Muscle of leg (tissue), 11 donors: Measurements from ENCODE around the gene CNPY1. TPM values are rescaled to one million over a fixed set of nuclear protein-coding genes. Genes with fewer than 3 reads are reported as not detected.

Experiments used
- DNase-seq: peaks from one replicate; pipeline ENCODE4 v3.0.0; 2013
- H3K27ac ChIP-seq: one replicate; pipeline ENCODE4 v1.5.1; 2013; ENCODE audit warnings: mild to moderate bottlenecking, low read length, control low read depth
- H3K27me3 ChIP-seq: one replicate; pipeline ENCODE4 v1.6.1; 2013; ENCODE audit warnings: low read length; ENCODE audit not compliant: control insufficient read depth, insufficient read depth
- H3K36me3 ChIP-seq: one replicate; pipeline ENCODE4 v1.6.1; 2013; ENCODE audit warnings: low read length; ENCODE audit not compliant: control insufficient read depth, insufficient read depth
- H3K4me1 ChIP-seq: one replicate; pipeline ENCODE4 v1.6.1; 2013; ENCODE audit warnings: low read length; ENCODE audit not compliant: control insufficient read depth, insufficient read depth
- H3K4me3 ChIP-seq: one replicate; pipeline ENCODE4 v1.5.1; 2013; ENCODE audit warnings: low read length, control low read depth
- H3K9me3 ChIP-seq: replicated peaks from 2 replicates; pipeline ENCODE4 v1.6.1; 2013; ENCODE audit warnings: low read depth, low read length; ENCODE audit not compliant: control insufficient read depth
- WGBS: methylation state at CpG from one replicate; pipeline ENCODE4 v1.1.5; 2013; ENCODE audit warnings: missing lambda C conversion rate; ENCODE audit not compliant: insufficient coverage; 5-methylcytosine and 5-hydroxymethylcytosine counted together
- polyA plus RNA-seq, 8 donors: library from polyadenylated mRNA; unstranded; fragments of 120-200 nt; gene quantifications; one replicate each; pipeline versions ENCODE4 v1.2.1 to v1.2.3, GENCODE V29; 2013; ENCODE audit warnings: inconsistent platforms in 1 of 8, low replicate concordance in 1 of 8; ENCODE audit not compliant: insufficient read length in 8 of 8, insufficient read depth in 1 of 8
- total RNA-seq: library from RNA; stranded (reverse); fragments of 120-200 nt; gene quantifications from one replicate; pipeline ENCODE4 v1.2.4, GENCODE V29; 2013

The CNPY1 gene
- total and polyA plus RNA-seq, 9 donors, result 0.11 to 0.44 (median 0.18) TPM; not detected in 6

GRCh38 chr7:155515318-155515717 lies 31.0 kb downstream of the CNPY1 start:
- Histone ChIP-seq H3K9me3 (no peaks in the 10 kb centered on the region), H3K36me3 (no peaks in the 10 kb centered on the region), H3K27ac (no peak overlapping the region), H3K4me3 (no peak overlapping the region), H3K4me1 (peaks cover under 1% of the 10 kb centered on the region), H3K27me3 (peaks cover 68% of the 10 kb centered on the region)
- no peak for DNase-seq
- 50% methylated on average over 5 of the region's 11 CpGs for WGBS

GRCh38 chr7:155514296-155514695 lies 32.1 kb downstream of the CNPY1 start:
- no peak overlapping the region for H3K4me3 ChIP-seq
- DNase-seq, result no peak
- H3K4me1 ChIP-seq, result peaks cover 9% of the 10 kb centered on the region
- 69% methylated on average over 3 of the region's 8 CpGs for WGBS
- H3K9me3 ChIP-seq, result no peaks in the 10 kb centered on the region
- no peak overlapping the region for H3K27ac ChIP-seq
- H3K27me3 ChIP-seq, result peaks cover 76% of the 10 kb centered on the region
- no peaks in the 10 kb centered on the region for H3K36me3 ChIP-seq

GRCh38 chr7:155513543-155514285 lies 32.6 kb downstream of the CNPY1 start:
- H3K36me3 ChIP-seq, result no peaks in the 10 kb centered on the region
- H3K27ac ChIP-seq, result no peak overlapping the region
- H3K9me3 ChIP-seq, result no peaks in the 10 kb centered on the region
- H3K27me3 ChIP-seq, result peaks cover 77% of the 10 kb centered on the region
- H3K4me1 ChIP-seq, result peaks cover 9% of the 10 kb centered on the region
- H3K4me3 ChIP-seq, result no peak overlapping the region
- no peak for DNase-seq
- WGBS, result 79% methylated on average over 3 of the region's 13 CpGs

GRCh38 chr7:155512246-155512887 lies 34.0 kb downstream of the CNPY1 start:
- no CpG with 5 or more reads among the region's 4 CpGs for WGBS
- peaks cover 69% of the 10 kb centered on the region for H3K27me3 ChIP-seq

GRCh38 chr7:155511702-155511996 lies 34.7 kb downstream of the CNPY1 start:
- H3K27me3 ChIP-seq, result peaks cover 68% of the 10 kb centered on the region
- H3K36me3 ChIP-seq, result no peaks in the 10 kb centered on the region
- peaks cover 9% of the 10 kb centered on the region for H3K4me1 ChIP-seq
- DNase-seq, result no peak
- no CpG with 5 or more reads among the region's 5 CpGs for WGBS
- no peaks in the 10 kb centered on the region for H3K9me3 ChIP-seq
- H3K27ac ChIP-seq, result no peak overlapping the region
- H3K4me3 ChIP-seq, result no peak overlapping the region

More at GRCh38 chr7:155512246-155512887, 34.0 kb downstream of the CNPY1 start:
- H3K4me3 ChIP-seq, result no peak overlapping the region
- H3K4me1 ChIP-seq, result peaks cover 9% of the 10 kb centered on the region
- H3K36me3 ChIP-seq, result no peaks in the 10 kb centered on the region
- DNase-seq, result no peak
- H3K9me3 ChIP-seq, result no peaks in the 10 kb centered on the region
- no peak overlapping the region for H3K27ac ChIP-seq

- Histone ChIP-seq H3K4me3 (no peak overlapping the region), H3K4me1 (peaks cover 9% of the 10 kb centered on the region), H3K27me3 (peaks cover 68% of the 10 kb centered on the region), H3K27ac (no peak overlapping the region), H3K36me3 (no peaks in the 10 kb centered on the region), H3K9me3 (no peaks in the 10 kb centered on the region)
- DNase-seq, result no peak
- WGBS, result 0% methylated on average over 1 of the region's 6 CpGs
These were observed 35.2 kb downstream of the CNPY1 start for GRCh38 chr7:155510975-155511701.

GRCh38 chr7:155509725-155510551 lies 36.4 kb downstream of the CNPY1 start:
- Histone ChIP-seq H3K9me3 (no peaks in the 10 kb centered on the region), H3K4me3 (no peak overlapping the region), H3K36me3 (no peaks in the 10 kb centered on the region), H3K27me3 (peaks cover 63% of the 10 kb centered on the region), H3K4me1 (peaks cover 9% of the 10 kb centered on the region), H3K27ac (no peak overlapping the region)
- no peak for DNase-seq
- WGBS, result under 1% methylated on average over 52 of the region's 68 CpGs

GRCh38 chr7:155509359-155509724 lies 37.0 kb downstream of the CNPY1 start:
- Histone ChIP-seq H3K4me3 (no peak overlapping the region), H3K27ac (no peak overlapping the region), H3K9me3 (no peaks in the 10 kb centered on the region), H3K27me3 (peaks cover 63% of the 10 kb centered on the region), H3K4me1 (peaks cover 9% of the 10 kb centered on the region), H3K36me3 (no peaks in the 10 kb centered on the region)
- no peak for DNase-seq
- 2% methylated on average over 15 of the region's 16 CpGs for WGBS

GRCh38 chr7:155508376-155509358 lies 37.7 kb downstream of the CNPY1 start:
- 0% methylated on average over 12 of the region's 29 CpGs for WGBS
- peaks cover 9% of the 10 kb centered on the region for H3K4me1 ChIP-seq
- peaks cover 59% of the 10 kb centered on the region for H3K27me3 ChIP-seq
- H3K27ac ChIP-seq, result no peak overlapping the region
- DNase-seq, result no peak
- H3K4me3 ChIP-seq, result no peak overlapping the region
- no peaks in the 10 kb centered on the region for H3K9me3 ChIP-seq
- H3K36me3 ChIP-seq, result no peaks in the 10 kb centered on the region
